HT1080 (cell line): ENCODE results near the gene ARID3C. TPM values are rescaled to one million over a fixed set of nuclear protein-coding genes. Genes with fewer than 3 reads are reported as not detected.

Experiments used
- DNase-seq: peaks from one replicate; pipeline ENCODE4 v3.0.0-alpha.2; 2015; ENCODE audit warnings: low read depth
- polyA plus RNA-seq, 2 experiments: library from polyadenylated mRNA; depleted of rRNA; stranded (reverse); fragments of >200 nt; gene quantifications; 2 replicates each; pipeline ENCODE4 v1.2.3, GENCODE V29; 2015
- total RNA-seq: library from RNA; depleted of rRNA; stranded (reverse); fragments of >200 nt; shearing (Covaris generic); gene quantifications from 2 replicates; pipeline ENCODE4 v1.2.3, GENCODE V29; 2014; rRNA removed

ARID3C gene, protein sequence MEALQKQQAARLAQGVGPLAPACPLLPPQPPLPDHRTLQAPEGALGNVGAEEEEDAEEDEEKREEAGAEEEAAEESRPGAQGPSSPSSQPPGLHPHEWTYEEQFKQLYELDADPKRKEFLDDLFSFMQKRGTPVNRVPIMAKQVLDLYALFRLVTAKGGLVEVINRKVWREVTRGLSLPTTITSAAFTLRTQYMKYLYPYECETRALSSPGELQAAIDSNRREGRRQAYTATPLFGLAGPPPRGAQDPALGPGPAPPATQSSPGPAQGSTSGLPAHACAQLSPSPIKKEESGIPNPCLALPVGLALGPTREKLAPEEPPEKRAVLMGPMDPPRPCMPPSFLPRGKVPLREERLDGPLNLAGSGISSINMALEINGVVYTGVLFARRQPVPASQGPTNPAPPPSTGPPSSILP
- total RNA-seq = not detected in 2 replicates
- polyA plus RNA-seq (2015; cell fraction: cytosol; rRNA removed) = not detected in 2 replicates
- polyA plus RNA-seq (2015; cell fraction: nucleus; rRNA removed) = not detected in 2 replicates

DNA sequence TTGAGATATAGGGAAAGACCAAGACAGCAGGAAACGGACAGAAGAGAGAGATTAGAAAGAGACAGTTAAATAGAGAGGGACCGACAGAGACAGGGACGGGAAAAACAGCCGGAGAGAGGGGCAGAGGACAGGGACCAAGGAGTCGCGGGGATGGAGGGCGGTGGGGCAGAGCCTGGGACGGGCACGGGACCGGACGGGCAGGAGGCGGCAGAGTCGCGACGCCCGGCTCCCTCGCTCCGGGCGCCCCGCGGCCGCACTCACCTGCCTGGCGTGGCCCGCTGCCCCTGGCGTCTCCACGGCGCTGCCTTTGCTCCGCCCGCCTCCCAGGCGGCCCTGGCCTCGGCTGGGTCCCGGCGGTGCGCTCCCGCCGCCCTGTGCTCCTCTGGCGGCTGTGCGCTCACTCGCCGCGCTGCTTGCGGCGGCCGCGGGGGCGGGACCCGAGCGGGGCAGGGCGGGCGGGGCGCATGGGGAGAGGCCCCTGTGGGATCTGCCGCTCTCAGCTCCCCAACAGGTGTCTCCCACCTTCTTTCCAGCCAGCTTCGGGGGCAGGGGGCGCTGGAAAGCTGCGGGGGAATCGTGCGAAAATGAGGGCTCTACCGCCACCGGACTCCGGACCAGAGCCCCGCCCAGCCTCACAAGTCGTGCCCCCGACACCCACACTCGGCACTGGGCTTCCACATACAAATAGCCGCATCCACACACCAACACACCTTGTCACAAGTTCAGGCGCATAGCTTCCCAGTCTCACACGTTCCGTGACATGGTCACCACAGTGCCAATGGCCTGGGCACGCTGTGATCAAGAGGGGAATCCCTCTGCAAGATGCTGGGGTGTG is at the start of gene ARID3C:
ARID3C (minus strand) TSS at position 411 of the 835 bp plus-strand sequence. CDS start 1,052 bp downstream, outside the sequence.
- DNase-seq = no peak

DNA sequence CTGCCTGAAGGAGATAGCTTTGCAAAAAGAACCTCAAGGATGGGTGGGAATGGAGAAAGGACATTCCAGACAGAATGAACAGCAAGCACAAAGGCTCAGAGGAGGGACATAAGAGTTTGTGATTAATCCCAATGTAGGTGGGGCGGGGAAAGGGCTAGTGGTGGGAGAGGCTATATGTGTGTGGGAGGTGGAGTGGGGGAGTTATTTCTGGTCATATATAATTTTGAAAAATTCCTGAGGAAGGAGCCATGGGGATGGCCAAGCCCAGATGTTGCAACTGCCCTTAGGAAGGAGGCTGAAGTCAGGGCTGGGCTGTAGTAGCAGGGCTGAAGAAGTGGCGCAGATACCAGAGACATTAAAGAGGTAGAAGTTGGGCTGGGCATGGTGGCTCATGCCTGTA is 47.0 kb upstream of the ARID3C start:
- no peak for DNase-seq

DNA sequence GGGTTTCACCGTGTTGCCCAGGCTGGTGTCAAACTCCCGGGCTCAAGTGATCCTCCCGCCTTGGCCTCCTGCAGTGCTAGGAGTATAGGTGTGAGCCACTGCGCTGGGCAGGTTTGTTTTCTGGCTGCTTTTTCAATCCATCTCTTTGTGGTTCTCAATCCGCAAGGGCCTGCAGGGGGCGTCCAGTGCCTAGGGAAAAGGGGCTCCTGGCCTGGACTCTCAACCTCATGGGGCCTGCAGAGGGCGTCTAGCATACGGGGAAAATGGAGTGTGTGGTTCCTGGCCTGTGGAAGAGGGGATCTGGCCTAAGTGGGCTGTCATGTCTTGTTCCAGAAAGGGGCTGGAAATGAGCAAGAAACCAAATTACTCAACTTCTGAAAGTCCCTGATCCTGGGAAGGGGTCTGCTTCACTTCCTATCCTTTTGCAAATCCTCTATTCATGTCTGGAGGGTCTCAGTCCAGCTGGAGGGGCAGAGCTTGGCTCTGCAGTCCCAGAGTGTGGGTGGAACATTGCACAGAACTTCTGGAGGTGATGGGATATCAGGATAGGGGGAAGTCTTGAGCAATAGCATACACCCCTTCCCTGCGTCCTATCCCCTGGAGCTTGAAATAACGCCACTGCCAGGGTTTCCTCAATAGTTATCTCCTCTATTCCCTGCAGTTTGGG is 46.3 kb upstream of the ARID3C start:
- DNase-seq = peak; percentile 61

DNA sequence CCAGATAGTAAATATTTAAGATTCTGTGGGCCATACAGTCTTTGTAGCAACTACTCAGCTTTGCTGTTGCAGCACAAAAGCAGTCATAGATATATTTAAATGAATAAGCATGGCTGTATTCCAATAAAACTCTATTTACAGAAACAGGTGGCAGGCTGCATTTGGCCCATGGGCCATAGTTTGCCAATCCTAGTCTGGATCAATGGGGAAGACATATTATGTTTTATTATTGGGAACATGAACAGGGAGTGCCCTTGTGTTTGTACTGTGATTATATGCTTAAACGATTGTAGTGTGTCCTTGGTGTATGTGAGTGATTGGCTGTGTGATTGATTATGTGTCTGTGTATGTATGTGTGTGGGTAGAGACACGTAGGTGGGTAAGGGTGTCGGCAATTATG is 45.6 kb upstream of the ARID3C start:
- DNase-seq = no peak

GRCh38 chr9:34671307-34671706 is 42.4 kb upstream of the ARID3C start:
- DNase-seq = no peak

- DNase-seq = no peak
Measured at GRCh38 chr9:34669809-34670562, 41.1 kb upstream of the ARID3C start.

DNA sequence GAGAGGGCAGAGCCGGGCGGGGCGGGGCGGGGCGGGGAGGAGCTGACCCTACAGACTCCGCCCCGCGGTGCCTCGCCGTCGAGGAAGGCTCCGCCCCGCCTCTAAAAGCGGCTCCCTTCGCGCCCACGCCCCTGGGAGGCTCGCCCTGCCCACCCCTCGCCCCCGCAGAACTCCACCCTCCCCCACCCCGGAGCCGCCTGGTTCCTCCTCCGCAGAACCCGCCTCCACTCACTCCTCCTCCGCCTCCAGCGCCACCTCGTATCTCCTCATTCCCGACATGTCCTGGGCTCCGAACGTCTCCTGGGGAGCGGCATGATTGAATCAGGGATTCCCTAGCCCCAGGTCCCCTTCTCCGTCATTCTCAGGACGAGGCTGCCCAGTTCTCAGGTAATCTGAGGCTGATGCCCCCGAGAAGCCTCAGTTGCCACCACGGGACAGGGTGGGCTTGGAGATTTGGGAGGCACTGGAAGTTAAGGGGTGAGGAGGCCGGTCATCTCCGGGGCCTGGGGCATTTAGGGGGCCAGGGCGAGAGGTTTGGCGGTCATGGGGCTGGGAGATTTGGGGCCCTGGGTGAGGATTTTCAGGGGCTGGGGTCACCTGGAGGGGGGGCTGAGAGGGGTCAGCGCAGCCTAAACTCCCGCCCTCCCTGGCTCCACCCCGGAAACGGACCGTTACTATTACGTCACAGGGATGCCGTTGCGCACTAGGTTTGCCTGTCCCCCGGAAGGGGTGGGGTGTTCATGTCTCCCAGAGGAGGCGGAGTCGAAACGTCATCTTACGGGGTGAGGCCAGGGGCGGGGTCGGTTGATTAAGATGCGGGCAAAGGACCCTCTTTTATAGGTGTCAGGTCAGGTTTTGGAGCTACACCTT is 36.8 kb upstream of the ARID3C start:
- peak; percentile 76 for DNase-seq

GRCh38 chr9:34665067-34665380 is 36.2 kb upstream of the ARID3C start:
- DNase-seq = no peak

DNA sequence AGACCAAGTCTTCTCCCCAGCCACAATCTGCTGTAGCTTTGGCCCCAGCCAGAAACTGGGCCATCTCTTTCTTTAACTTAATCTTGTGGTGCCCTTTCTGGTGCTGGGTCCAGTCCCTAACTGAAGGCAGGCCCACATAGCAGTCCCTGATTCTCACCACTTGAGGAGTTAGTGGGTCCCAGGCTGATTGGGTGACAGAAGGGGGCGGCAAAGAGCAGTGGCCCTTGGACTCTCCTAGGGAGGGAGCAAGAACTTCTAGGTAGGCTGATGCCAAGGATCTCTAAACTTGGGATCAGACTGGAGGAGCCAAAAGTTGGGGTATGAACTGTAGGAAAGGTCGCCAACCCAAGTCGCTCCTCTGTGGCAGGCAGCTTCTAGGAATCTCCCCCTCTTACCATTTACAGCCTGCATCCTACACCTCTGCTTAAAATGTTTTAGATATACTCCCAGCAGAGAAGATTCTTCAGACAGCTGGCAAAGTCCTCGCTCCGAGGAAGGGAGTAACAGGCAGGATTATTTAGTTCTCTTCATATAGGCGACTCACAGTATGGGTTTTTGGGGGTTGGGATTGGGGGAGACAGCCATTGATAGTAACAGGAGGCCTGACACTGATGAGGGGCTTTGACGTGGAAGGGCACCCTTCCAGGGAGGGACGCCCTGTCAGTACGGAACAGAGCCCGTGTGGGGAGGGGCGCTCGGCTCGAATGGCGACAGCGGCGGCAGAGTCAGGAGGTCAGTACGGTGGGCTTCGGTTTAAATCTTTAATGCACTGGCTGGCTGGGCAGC is 35.6 kb upstream of the ARID3C start:
- peak; percentile 50 for DNase-seq

- DNase-seq = no peak
Measured at GRCh38 chr9:34663303-34663605, 34.4 kb upstream of the ARID3C start.

GRCh38 chr9:34662526-34663302 is 33.8 kb upstream of the ARID3C start, which contains the start of gene CCL27:
Gene CCL27, minus strand, starts transcription at chr9:34662657. Its CDS starts 24 bp downstream, at chr9:34662633.
- DNase-seq = no peak

GRCh38 chr9:34659592-34660253 is 30.9 kb upstream of the ARID3C start:
- DNase-seq = peak; percentile 25

GRCh38 chr9:34658461-34658860 is 29.6 kb upstream of the ARID3C start:
- no peak for DNase-seq

GRCh38 chr9:34656992-34657391 is 28.1 kb upstream of the ARID3C start:
- DNase-seq = no peak

DNA sequence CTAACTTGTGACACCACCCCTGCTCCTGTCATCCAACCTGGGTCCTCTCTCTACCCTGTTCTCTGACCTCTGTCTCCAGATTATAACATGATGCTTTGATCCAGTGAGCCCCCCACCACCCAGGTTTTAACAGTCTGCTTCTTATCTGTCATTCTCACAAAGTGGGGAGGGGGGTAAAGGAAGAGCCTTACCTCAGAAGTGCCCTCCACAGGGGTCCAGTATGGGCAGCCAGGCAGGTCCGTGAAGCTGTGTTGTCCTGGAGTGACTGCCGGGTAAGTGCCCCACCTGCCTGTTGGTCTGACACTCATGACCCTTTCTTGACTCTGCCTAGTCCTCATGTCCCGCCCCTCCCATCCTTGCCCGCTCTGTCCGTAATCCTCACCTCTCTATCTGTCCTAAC is 26.5 kb upstream of the ARID3C start:
- DNase-seq = no peak

GRCh38 chr9:34654323-34655051 is 25.6 kb upstream of the ARID3C start:
- no peak for DNase-seq
